ENCODE measurements around the gene RBBP8NL. TPM values are rescaled to one million over a fixed set of nuclear protein-coding genes. Genes with fewer than 3 reads are reported as not detected.

The RBBP8NL gene
- total RNA-seq, 1 donor from 2014 or later, result not detected

- intact Hi-C loops (cut with micrococcal nuclease), result no loop called here
These were observed 32.8 kb downstream of the RBBP8NL start for GRCh38 chr20:62394248-62395245.

- intact Hi-C loops (cut with micrococcal nuclease), result no loop called here
These were observed 33.5 kb downstream of the RBBP8NL start for GRCh38 chr20:62393830-62394229.

GRCh38 chr20:62393335-62393665, 34.0 kb downstream of the RBBP8NL start:
- intact Hi-C loops (cut with micrococcal nuclease), result no loop called here

GRCh38 chr20:62392621-62393334, 34.6 kb downstream of the RBBP8NL start:
- intact Hi-C loops (cut with micrococcal nuclease), result no loop called here

- intact Hi-C loops (cut with micrococcal nuclease), result no loop called here
These were observed 35.3 kb downstream of the RBBP8NL start for GRCh38 chr20:62392077-62392418.

- intact Hi-C loops (cut with micrococcal nuclease), result no loop called here
These were observed 35.9 kb downstream of the RBBP8NL start for GRCh38 chr20:62391165-62392076.

GRCh38 chr20:62390317-62391164, 36.8 kb downstream of the RBBP8NL start:
- intact Hi-C loops (cut with micrococcal nuclease), result no loop called here

- intact Hi-C loops (cut with micrococcal nuclease), result loop anchor here (5.0 kb wide), 1 partner anchor 418 kb away; no protein-coding TSS in a partner anchor
These were observed 37.7 kb downstream of the RBBP8NL start for GRCh38 chr20:62389601-62390087.

GRCh38 chr20:62388839-62389600, 38.3 kb downstream of the RBBP8NL start:
- intact Hi-C loops (cut with micrococcal nuclease), result loop anchor here (5.0 kb wide), 1 partner anchor 418 kb away; no protein-coding TSS in a partner anchor

- intact Hi-C loops (cut with micrococcal nuclease), result loop anchor here (1.0 to 5.0 kb wide), 5 partner anchors 19 to 419 kb away; partner anchors contain the start of genes ADRM1, CABLES2, LSM14B and MTG2
These were observed 39.3 kb downstream of the RBBP8NL start for GRCh38 chr20:62387933-62388635.

- intact Hi-C loops (cut with micrococcal nuclease), result loop anchor here (1.0 to 5.0 kb wide), 5 partner anchors 20 to 420 kb away; partner anchors contain the start of genes ADRM1, CABLES2, LSM14B and MTG2
These were observed 40.0 kb downstream of the RBBP8NL start for GRCh38 chr20:62387219-62387913.

GRCh38 chr20:62386383-62387218, 40.7 kb downstream of the RBBP8NL start, which contains the start of gene RPS21:
TSS of gene RPS21 (plus strand) at chr20:62387103. CDS start at chr20:62387339, 236 bp downstream.
- intact Hi-C loops (cut with micrococcal nuclease), result loop anchor here (1.0 to 5.0 kb wide), 6 partner anchors 21 to 421 kb away; partner anchors contain the start of genes ADRM1, CABLES2, LSM14B and MTG2

- intact Hi-C loops (cut with micrococcal nuclease), result loop anchor here (1.0 kb wide), 1 partner anchor 80 kb away; the partner anchor contains the start of gene ADRM1
These were observed 44.8 kb downstream of the RBBP8NL start for GRCh38 chr20:62382306-62383198.

- intact Hi-C loops (cut with micrococcal nuclease), result loop anchor here (1.0 kb wide), 1 partner anchor 80 kb away; the partner anchor contains the start of gene ADRM1
These were observed 45.5 kb downstream of the RBBP8NL start for GRCh38 chr20:62381842-62382241.

- intact Hi-C loops (cut with micrococcal nuclease), result no loop called here
These were observed 46.0 kb downstream of the RBBP8NL start for GRCh38 chr20:62381202-62381797.
